ENCODE results near the gene PRIMA1.

The PRIMA1 gene

GRCh38 chr14:93728651-93729016 lies 59.7 kb downstream of the PRIMA1 start:
- no peak for DNase-seq

GRCh38 chr14:93727917-93728650 lies 60.2 kb downstream of the PRIMA1 start:
- DNase-seq, result no peak

GRCh38 chr14:93727039-93727740 lies 61.1 kb downstream of the PRIMA1 start:
- no peak for DNase-seq

GRCh38 chr14:93725993-93726392 lies 62.3 kb downstream of the PRIMA1 start:
- DNase-seq, result no peak

GRCh38 chr14:93725002-93725582 lies 63.2 kb downstream of the PRIMA1 start:
- DNase-seq, result no peak

GRCh38 chr14:93723001-93723400 lies 65.3 kb downstream of the PRIMA1 start:
- DNase-seq, result no peak

GRCh38 chr14:93720981-93721483 lies 67.3 kb downstream of the PRIMA1 start:
- no peak for DNase-seq

GRCh38 chr14:93720076-93720815 lies 68.0 kb downstream of the PRIMA1 start:
- DNase-seq, result no peak

GRCh38 chr14:93719256-93719655 lies 69.0 kb downstream of the PRIMA1 start:
- no peak for DNase-seq

GRCh38 chr14:93717668-93718320 lies 70.5 kb downstream of the PRIMA1 start:
- DNase-seq, result no peak

- no peak for DNase-seq
Observed at GRCh38 chr14:93716746-93717667, 71.3 kb downstream of the PRIMA1 start.

GRCh38 chr14:93716002-93716745 lies 72.1 kb downstream of the PRIMA1 start:
- DNase-seq, result no peak

GRCh38 chr14:93715279-93715927 lies 72.9 kb downstream of the PRIMA1 start:
- DNase-seq, result no peak

- no peak for DNase-seq
Observed at GRCh38 chr14:93714605-93715004, 73.7 kb downstream of the PRIMA1 start.

GRCh38 chr14:93713726-93714405 lies 74.4 kb downstream of the PRIMA1 start:
- no peak for DNase-seq

GRCh38 chr14:93712838-93713724 lies 75.2 kb downstream of the PRIMA1 start:
- DNase-seq, result no peak

- no peak for DNase-seq
Observed at GRCh38 chr14:93712079-93712837, 76.0 kb downstream of the PRIMA1 start.

- DNase-seq, result no peak
Observed at GRCh38 chr14:93709249-93709648, 79.0 kb downstream of the PRIMA1 start.
